GM23248 (cell line): ENCODE measurements around the gene FAM72A.
"Not testable (repeated sequence)": the region's sequence is repeated elsewhere in the genome, so short reads cannot be mapped to it uniquely, and the experiment has no call there.

Source experiments
- EZH2 ChIP-seq: fragments of 200-600 bp; sonication (generic); IDR thresholded peaks from 2 replicates; pipeline ENCODE4 v1.6.1; 2018; ENCODE audit warnings: antibody characterized with exemption, mild to moderate bottlenecking; ENCODE audit not compliant: insufficient read depth, poor library complexity, severe bottlenecking
- EZH2phosphoT487 ChIP-seq: fragments of 200-600 bp; sonication (generic); IDR thresholded peaks from 2 replicates; pipeline ENCODE4 v1.6.1; 2018; ENCODE audit warnings: antibody characterized with exemption, moderate library complexity, mild to moderate bottlenecking, low read depth; ENCODE audit not compliant: insufficient read depth

- TF ChIP-seq EZH2phosphoT487, EZH2: not testable (repeated sequence)
Measured at GRCh38 chr1:206183788-206184187, 18.9 kb downstream of the FAM72A start.
